T-helper 1 cell (primary cell): ENCODE data around the gene TBRG1.

Source experiments
- DNase-seq, 5 donors: peaks; one replicate each; pipeline ENCODE4 v3.0.0-alpha.2; 2012 to 2020

TBRG1 gene

GRCh38 chr11:124661553-124661952, 38.9 kb downstream of the TBRG1 start:
- DNase-seq = no peak

DNA sequence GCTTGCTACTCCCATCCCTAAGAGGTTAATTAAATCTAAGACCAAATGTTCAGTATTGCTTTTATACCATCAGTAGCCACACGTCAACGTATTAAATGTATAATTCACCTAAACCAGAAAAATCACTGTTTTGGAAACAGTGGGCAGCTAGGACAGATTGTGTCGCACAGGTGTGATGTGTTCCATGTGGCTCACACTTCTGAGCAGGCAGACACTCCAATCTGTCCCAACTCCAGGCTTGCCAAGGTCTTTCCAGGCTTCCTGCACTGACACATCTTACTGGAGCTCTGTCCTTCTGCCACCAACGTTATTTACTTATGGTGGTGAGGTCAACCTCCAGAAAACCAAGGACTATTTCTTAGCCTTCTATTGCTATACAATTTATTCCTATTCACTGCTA, 39.4 kb downstream of the TBRG1 start:
- no peak for DNase-seq

GRCh38 chr11:124663861-124664260, 41.2 kb downstream of the TBRG1 start:
- DNase-seq = no peak

GRCh38 chr11:124667601-124668000, 44.9 kb downstream of the TBRG1 start:
- DNase-seq = no peak

GRCh38 chr11:124669193-124669592, 46.5 kb downstream of the TBRG1 start:
- peak in 4 of 5 donors; percentile 7 to 48 (median 36) for DNase-seq

GRCh38 chr11:124670732-124671131, 48.1 kb downstream of the TBRG1 start:
- DNase-seq = peak in 3 of 5 donors; percentile 25 to 44 (median 29)

GRCh38 chr11:124672536-124673215, 50.0 kb downstream of the TBRG1 start:
- DNase-seq = no peak

- peak; percentile 69 to 94 (median 80) for DNase-seq
Observed at GRCh38 chr11:124673333-124674167, 50.9 kb downstream of the TBRG1 start, which contains the start of the genes SIAE and SPA17. Gene SIAE (minus strand): TSS chr11:124673739. CDS start chr11:124673708, 31 bp downstream. Gene SPA17 (plus strand): TSS chr11:124673904. CDS start chr11:124675265, 1,361 bp downstream.

DNA sequence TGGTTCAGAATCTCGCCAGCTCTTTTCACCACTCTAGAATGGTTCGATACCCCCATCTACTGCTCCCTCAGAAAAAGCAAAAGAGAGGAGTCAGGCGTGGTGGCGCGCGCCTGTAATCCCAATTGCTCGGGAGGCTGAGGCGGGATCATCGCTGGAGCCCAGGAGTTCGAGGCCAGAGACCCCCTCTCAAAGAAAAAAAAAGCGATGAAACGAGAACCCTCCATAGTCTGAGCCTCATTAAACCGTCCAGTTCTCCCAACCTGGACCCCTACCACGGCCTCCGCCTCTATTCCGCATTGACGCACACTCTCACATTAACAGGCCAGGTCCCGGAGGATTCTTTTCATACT, 51.5 kb downstream of the TBRG1 start:
- no peak for DNase-seq

- DNase-seq = no peak
Observed at GRCh38 chr11:124674571-124674970, 51.9 kb downstream of the TBRG1 start.

GRCh38 chr11:124676386-124676785, 53.7 kb downstream of the TBRG1 start:
- DNase-seq = no peak

- no peak for DNase-seq
Observed at GRCh38 chr11:124678416-124678815, 55.8 kb downstream of the TBRG1 start.

DNA sequence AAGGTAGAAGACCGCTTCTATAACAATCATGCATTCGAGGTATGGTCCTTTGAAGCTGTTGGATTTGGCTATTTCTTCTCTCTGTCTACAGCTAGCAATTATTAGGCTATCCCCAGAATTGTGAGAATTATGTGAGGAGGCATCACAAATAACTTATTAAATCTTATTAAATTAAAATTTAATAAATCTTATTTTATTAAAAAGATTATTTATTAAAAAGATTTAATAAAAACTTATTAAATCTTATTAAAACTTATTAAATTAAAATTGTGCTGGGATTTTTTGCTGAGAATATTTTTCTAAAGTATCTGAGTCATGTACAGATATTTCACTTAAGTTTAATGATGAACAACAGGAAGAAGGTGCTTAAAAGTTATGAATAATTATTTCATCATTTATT, 58.8 kb downstream of the TBRG1 start:
- no peak for DNase-seq

DNA sequence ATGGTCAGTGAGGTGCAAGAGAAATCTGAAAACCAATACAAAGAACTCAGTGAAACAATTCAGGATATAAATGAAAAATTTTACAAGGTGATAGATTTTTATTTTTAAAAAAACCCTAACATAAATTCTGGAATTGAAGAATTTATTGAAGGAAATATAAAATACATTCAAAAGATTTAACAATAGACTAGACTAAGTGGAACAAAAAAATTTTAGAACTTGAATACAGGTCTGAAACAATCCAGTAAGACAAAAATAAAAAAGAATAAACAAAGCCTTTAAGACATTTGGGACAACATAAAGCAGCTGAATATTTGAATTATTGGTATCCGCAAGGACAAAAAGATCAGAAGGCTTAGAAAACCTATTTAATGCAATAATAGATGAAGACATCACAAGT, 59.8 kb downstream of the TBRG1 start:
- no peak for DNase-seq
